IPS-NIHi7 (cell line): Measurements from ENCODE around the gene FGF21.
"Not testable (repeated sequence)": the region's sequence is repeated elsewhere in the genome, so short reads cannot be mapped to it uniquely, and the experiment has no call there.

Experiments
- DNase-seq: peaks from one replicate; pipeline ENCODE4 v3.0.0; 2012; ENCODE audit warnings: mixed read lengths; ENCODE audit errors: extremely low spot score

Gene FGF21, protein sequence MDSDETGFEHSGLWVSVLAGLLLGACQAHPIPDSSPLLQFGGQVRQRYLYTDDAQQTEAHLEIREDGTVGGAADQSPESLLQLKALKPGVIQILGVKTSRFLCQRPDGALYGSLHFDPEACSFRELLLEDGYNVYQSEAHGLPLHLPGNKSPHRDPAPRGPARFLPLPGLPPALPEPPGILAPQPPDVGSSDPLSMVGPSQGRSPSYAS

DNA sequence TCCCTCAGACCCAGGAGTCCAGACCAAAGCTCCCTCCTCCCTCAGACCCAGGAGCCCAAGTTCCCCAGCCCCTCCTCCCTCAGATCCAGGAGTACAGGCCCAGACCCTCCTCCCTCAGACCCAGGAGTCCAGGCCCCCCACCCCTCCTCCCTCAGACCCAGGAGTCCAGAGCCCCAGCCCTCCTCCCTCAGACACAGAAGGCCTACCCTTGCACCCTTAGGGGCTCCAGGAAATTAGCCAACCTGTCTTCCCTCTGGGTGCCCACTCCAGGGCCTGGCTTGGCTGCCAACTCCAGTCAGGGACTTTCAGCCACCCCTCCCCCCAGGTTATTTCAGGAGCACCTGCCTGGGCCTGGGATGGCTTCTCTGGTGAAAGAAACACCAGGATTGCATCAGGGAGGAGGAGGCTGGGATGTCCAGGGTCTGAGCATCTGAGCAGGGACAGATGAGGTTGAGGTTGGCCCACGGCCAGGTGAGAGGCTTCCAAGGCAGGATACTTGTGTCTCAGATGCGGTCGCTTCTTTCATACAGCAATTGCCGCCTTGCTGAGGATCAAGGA is at the start of gene FGF21:
FGF21 (plus strand) TSS at position 441 of the 558 bp plus-strand sequence. CDS start 713 bp downstream, outside the sequence.
- no peak for DNase-seq

DNA sequence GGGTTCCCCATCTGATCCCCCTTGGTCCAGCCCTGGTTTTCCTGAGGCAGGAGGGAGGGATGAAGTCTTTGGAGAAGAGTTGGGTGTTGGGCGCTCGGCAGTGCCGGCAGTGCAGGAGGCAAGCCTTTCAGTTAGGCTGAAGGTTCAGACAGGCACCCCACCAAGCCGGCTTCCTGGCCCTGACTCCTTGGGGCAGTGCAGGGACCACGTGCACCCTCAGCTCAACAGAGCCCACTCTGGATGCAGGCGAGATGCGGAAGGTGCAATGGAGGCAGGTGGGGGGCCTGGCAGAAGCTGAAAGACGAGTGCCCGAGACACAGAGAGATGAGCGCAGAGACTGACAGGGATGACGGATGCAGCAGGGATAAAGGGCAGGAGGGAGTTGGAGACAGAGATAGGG is 46.9 kb upstream of the FGF21 start:
- DNase-seq = no peak

DNA sequence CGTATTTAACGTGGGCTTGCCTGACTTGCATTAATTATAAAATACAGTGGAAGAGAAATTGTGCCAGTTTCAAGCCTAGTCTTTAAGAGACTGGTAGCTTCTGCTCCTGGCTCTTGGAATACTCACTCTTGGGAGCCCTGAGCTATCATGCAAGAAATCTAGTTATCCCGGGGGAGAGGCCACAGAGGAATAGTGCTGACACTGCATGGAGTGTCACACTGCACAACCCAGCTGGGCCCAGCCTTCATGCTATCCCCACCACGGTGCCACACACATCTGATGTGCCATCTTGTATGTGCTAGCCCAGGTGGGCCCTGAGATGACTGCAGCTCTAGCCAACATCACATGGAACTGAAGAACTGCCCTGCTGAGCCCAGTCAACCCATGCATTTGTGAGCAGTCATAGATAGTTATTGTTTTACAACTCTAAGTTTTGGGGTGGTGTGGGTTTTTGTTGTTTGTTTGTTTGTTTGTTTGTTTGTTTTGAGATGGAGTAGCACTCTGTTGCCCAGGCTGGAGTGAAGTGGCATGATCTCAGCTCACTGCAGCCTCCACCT is 44.1 kb upstream of the FGF21 start:
- DNase-seq = no peak

DNA sequence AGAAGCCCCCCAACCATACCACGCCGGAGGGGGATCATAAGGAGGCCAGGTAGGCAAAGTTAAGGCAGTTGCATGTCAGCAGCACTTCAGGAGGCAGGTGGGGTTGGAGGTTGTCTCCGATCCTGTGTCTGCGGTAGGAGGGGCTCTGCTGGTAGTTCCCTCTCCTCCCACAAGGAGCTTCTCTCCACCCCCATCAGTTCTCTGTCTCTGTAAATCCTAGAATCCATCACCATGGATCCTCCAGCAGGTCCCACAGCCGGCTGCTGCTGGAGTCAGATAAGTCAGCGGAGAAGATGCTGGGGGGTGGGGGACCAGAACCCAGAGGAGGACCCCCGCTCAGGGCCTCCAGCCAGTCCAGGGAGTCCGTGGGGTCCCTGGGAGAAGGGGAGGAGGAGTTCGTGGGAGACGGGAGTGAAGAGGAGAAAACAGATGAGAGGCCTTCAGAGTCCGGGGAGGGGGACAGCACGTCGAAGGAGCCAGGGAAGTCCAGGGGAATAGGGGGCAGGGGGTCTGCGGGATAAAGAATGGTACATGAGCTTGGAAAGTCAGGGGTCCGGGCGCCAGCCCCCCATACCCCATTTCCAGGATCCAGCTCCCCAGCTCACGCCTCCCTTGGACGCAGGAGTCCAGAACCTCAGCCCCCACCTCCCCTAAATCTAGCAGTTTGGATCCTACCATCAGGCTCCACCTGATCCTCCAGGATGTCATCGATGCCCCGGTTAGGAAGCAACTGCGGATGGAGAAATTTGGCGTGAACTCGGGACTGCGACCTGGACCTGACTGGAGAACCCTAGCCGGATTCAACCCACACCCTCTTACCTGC is 42.1 kb upstream of the FGF21 start:
- peak; percentile 83 for DNase-seq

DNA sequence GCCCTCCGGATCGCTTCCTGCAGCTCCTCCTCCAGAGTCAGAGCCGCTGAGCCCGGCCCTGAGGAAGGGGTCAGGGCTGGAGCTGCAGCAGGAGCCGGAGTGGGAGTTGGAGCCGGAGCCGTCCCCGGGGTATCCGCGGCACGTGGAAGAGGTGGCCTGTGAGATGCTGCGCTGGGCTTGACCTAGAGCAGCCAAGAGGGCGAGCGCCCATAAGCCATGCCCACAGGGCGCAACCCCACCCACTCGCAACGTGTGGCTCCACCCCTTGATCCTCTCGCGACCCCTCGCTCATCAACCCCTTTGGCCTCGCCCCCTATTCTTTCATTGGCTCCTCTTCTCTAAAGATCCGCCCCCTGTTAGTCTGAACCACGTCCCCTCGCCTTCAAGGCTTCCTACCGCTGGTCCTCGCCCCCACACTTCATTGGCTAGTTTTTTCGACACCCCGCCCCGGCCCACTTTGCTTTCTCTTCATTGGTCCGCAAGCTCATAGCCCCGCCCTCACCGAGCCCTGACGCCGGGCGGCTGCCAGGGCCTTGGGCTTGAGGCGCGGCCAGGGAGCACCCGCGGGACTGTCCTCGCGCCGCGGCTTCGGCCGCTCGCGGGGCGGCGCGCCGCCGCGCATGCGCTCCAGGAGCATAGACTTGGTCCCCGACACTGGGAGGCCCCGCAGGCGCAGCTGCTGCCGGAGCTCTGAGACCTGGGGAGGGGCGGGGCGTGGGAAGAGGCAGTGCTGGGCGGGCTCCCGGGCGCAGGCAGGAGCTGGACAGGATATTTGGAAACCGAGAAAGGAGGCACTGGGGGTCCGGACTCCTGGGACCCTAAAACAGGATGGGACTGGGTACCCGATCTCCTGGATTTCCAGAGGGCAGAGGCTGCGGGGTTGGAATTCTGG is 41.2 kb upstream of the FGF21 start:
- DNase-seq = peak; percentile 99

DNA sequence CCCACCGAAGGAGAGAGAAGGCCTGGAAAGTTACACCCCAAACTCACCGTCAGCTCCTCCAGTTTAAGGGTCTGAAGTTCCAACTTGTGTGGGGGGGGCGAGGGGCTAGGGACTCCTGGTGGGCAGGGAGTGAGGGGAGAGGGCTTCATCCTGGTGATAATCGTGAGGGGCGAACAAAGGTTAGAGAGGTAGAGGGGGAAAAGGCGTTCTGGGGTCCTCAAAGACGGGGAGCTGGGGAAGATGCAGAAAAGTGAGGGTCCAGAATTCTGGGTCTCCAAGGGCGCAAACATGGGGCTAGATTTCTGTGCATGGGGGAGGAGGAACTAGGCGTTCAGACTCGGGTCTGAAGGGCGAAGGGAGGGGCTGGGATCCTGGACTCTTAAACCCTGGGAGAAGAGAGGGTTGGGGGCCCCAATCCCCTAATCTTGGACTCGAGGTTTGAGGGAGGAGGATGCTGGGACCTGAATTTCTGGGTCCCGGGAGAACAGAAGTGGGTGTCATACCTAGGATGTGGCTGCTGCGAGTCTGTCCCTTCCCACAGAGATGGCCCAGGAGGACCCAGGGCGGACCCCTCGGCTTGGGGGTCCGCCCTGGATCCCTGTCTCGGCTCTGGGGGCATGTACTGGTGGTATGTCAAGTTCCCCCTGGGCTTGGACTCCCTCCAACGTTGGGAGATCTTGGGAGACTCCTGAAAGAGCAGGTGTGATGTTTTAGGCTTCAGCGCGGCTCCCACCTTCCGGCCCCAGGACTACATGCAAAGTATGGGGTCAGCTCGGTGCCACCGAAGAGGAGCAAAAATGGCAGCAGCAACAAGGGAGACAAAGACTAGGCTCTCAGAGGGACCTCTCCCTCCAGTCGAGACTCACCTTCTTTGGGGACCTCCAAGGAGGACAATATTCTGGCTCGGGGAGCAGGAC is 40.3 kb upstream of the FGF21 start:
- DNase-seq = no peak

DNA sequence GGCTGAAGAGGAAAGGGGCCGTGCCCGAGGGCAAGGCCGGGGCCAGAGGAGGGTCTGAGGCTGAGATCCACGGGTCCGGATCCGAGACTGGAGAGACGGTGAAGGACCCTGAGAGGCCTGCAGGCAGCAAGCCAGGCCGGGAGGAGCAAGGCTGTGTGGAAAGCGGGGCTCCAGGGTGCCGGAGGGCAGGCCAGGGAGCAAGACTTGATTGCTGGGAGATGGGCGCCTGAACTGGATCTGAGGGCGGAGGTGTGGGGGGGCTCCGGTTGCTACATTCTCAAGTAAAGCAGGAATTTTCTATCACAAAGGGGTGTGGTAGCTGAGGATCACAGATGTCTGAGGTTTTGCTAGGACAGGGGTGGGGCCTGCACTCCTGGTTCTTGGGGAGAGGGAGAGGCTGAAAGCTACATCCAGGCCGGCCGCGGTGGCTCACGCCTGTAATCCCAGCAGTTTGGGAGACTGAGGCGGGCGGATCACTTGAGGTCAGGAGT is 39.6 kb upstream of the FGF21 start:
- no peak for DNase-seq

DNA sequence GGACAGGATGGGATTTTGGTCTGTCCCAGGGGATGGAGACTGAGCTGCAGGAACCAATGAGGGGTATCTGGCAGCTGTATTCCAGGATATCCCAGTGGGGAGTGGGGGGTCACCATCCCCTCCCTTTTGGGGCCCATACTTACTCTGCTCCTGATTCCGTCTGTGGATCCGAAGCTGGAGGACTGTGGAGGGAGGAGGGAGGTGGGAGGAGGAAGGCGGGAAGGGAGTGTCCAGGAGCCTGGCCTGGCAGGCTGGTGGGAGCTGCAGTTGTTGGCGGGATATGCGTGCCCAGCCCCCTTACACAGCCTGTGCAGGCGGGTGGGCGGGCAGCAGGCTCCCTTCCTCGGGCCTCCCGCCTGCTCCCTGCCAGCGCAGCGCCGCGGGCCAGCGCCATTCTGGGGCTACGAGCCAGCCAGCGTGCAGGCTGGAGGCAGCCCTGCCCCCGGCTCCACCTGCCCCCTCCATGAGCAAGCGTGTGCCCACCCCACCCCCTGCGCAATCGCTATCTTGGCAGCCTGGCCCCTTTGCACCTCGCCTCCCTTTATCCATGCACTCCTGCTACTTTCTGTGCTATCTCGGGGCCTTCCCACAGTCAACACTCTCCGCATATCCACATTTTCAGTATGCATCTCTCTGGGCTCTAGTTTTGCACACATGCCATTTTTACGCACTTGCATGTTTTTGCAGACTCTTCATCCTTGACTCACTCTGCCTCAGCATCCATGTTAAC is 38.6 kb upstream of the FGF21 start:
- no peak for DNase-seq

DNA sequence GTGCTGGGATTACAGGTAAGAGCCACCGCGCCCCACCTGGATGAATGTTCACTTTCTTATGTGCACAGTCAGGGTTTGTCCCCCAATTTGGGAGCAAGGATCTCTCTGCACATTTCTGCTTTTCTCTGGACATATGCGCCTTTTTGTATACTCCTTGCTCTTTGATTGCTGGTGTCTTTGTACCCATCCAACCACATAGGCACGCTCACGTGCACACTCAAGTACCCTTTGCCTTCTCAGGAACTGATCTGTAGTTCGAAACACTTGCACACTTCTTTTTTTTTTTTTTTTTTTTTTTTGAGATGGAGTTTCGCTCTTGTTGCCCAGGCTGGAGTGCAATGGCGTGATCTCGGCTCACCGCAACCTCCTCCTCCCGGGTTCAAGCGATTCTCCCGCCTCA is 37.2 kb upstream of the FGF21 start:
- DNase-seq = not testable (repeated sequence)

DNA sequence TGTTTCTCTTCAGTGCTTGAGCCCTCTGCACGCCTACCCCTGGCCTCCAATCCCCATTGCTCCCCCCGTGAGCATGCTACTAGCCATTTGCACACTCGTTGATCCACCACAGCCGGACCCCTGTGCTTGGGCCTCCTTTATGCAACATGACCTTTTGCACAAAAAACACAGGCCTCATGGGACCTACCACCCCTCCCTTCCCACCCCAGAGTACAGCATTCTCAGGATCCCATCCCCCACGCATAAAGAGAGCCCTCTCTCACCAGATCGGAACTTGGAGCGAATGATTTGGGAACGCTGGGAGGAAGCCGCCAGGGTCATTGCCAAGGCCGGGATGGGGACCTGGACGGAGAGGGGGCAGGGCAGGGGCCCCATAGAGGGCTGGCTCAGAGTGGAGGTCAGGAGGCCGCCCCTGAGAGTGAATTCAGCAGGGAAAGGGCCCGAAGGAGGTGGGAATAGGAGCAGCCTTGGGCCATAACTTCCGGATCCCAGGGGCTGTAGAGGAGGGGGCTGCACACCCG is 36.6 kb upstream of the FGF21 start:
- DNase-seq = peak; percentile 10

DNA sequence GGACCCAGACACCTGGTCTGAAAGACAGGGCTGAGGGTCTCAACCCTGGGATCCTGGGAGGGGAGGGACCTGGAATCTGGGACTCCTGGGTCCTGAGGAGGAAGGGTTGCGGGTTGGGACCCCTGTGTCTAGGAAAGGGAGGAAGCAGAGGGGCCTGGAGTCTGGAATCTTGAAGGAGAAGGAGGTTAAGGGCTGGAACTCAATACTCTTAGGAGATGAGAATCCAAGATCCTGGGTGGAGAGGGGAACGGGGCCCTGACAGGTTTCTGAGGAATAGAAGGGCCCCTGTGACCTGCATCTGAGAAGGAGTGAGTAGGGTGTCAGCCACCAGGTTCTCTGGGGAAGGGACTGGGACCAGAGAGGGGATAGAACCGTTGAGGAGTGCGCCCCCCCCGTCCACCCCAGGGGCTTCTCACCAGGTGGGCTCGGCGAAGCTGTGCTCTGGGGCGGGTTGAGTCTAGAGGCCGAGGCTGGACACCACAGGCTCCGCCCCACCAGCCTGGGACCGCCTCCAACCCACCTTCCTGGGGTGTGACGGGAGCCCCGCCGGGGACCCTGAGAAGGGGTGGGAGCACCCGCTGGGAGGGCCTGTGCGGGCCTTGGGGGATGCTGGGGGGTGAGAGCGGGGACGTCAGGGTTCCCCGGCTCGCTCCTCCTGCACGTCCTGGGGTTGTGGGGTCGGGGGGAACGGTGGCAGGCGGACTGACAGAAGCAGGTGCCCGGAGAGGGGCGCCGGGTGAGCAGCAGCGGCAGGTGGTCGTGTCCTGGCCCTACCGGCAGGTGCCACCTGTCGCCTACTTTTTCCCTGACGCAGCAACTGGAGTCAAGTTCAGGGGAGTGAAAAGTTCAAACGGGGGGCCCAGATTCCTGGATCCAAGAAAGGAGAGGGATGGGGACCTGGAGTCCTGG is 35.8 kb upstream of the FGF21 start, which contains the start of gene MAMSTR:
MAMSTR (minus strand) TSS at position 463 of the 909 bp plus-strand sequence. CDS start 694 bp downstream, outside the sequence.
- DNase-seq = peak; percentile 10

DNA sequence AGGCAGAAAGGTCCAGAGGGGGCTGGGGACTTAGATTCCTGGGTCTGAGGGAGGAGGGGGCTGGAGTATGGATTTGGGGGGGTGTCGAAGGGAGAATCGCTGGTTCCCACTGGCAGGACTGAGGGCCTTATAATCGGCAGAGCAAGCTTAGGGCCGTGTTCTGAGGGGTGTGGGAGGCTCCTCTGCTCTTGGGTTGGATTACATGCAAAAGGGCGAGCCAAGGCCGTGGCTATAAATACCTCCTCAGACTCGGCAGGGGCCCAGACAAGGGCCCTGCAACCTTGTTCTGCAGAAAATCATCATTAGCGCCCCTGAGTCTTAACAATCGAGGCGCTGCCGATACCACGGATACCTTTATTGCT is 35.1 kb upstream of the FGF21 start:
- no peak for DNase-seq

DNA sequence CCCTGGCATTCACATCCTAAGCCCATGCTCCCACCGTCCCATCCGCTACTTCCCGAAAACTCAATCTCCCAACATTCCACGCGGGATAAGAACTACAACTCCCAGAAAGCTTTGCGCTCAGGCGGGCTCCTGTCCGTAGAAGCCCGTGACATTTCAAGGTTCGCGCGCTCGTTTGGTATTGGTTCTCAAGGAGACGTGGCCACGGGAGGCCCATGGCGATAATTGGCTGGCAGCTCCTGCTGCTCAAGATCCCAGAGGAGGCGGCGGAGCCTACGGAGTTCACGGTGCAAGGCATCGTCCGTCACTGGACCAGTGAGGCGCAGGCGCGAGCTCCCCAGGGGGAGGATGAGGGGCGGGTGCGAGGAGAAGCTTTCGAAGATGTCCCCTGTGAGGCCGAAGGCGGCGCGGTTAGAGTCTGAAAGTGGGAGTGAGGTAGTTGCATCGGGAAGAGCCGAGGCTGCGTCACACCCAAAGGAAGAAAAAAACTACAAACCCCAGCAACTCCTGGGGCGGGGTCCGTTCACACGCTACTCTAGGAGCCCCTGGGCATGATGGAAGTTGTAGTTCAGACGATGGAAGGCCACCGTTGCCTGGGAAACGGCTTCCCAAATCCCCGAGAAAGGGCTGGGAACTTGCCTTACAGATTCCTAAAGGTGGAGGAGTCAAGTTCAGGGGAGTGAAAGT is 34.6 kb upstream of the FGF21 start:
- peak; percentile 95 for DNase-seq

DNA sequence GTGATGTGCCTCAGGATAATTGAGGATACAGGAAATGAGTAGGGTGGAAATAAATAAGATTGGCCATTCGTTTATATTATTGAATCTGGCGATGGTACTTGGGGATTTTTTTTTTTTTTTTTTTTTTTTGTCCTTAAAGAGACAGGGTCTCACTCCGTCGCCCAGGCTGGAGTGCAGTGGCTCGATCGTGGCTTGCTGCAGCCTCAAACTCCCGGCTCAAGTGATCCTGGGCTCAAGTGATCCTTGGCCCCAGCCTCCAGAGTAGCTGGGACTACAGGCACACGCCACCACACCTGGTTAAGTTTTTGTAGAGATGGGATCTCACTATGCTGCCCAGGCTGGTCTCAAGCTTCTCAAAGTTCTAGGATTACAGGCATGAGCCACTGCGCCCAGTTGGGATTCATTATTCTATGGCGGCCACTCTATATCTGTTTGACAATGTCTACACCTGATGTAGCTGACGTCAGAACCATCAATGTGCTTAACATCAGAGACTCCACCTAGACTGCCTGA is 33.1 kb upstream of the FGF21 start:
- DNase-seq = no peak

DNA sequence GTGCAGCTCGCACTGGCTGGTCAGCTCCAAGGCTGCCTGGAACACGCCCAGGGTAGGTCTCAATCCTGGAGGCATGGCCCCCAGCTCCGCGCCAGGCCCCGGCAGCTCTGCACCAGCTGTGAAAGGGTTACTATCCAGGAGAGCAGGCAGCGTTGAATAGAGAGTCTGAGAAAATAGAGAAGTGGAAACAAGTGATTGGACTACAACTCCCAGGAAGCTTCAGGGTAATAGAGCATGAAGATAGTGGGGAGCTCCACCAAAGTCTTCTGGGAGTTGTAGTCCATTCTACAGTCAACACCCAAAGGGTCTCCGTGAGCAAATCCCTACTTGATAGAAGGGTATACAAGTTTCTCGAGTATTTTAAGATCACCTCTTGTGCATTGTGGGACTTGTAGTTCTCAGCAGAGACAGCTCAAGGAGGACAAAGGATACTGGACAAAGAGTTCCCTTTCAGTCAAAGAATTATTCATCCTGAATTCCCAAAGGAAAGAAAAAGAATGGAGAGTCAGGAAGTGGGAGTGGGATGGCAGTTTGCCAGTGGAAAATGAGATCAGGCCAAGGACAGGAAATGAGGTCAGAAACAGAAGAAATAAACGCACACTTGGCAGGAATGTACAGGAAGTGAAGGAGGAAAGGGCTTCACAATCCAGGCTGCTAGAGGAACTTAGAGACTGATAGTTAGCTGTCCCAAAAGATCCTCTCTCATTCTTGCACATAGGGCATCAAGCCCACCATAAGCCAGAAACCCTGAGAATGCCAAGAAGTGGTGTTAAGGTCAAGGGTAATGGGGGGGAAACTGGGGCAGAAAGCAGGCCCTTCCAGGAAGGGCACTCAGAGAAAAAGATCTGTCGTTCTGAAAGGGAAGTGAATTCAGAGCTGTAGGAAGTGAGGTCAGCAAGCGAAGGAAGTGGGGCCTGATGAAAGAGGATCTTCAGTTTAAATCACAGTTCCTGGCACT is 30.2 kb upstream of the FGF21 start:
- peak; percentile 60 for DNase-seq

DNA sequence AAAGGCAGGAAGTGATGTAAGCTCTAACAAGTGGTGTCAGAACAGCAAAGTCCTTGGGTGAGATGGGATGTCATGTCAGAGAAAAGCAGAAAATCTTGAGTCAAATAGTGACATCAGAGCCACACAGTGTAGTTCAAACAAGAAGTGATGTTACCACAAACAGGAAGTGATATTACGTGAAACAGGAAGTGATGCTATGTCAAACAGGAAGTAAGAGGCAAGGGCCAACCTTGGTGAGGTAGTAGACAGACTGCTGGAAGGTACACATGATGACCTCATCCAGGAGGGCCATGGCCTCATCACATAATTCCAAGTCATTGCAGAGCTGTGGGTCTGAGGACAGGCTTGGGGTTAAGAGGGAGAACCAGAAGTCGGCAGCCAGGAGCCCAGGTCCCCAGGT is 28.8 kb upstream of the FGF21 start:
- no peak for DNase-seq
